Neural crest cell (in vitro differentiated cells): Measurements from ENCODE around the gene KDM4B. TPM values are rescaled to one million over a fixed set of nuclear protein-coding genes. Genes with fewer than 3 reads are reported as not detected.
"Not testable (repeated sequence)": the region's sequence is repeated elsewhere in the genome, so short reads cannot be mapped to it uniquely, and the experiment has no call there.

Source experiments
- DNase-seq: peaks from one replicate; pipeline ENCODE4 v3.0.0; 2021; ENCODE audit warnings: low read depth, mixed read lengths, low spot score
- H3K27ac Mint-ChIP-seq: one replicate; pipeline ENCODE4 v1.8.0; 2021; ENCODE audit warnings: mild to moderate bottlenecking, mixed read lengths; ENCODE audit not compliant: unreplicated experiment
- H3K27me3 Mint-ChIP-seq: 2 replicates; pipeline ENCODE4 v1.8.0; 2021; ENCODE audit warnings: low read depth, mild to moderate bottlenecking, mixed read lengths
- H3K36me3 Mint-ChIP-seq: 2 replicates; pipeline ENCODE4 v1.8.0; 2021; ENCODE audit warnings: low read depth, mild to moderate bottlenecking, mixed read lengths
- H3K4me1 Mint-ChIP-seq: 2 replicates; pipeline ENCODE4 v1.8.0; 2021; ENCODE audit warnings: mixed read lengths
- H3K4me3 Mint-ChIP-seq: one replicate; pipeline ENCODE4 v1.8.0; 2021; ENCODE audit warnings: mild to moderate bottlenecking, mixed read lengths
- H3K9me3 Mint-ChIP-seq: 2 replicates; pipeline ENCODE4 v1.8.0; 2021; ENCODE audit warnings: mixed read lengths
- CTCF ChIP-seq: fragments of 200-600 bp; sonication (generic); conservative IDR thresholded peaks from 2 replicates; pipeline ENCODE4 v1.5.0; 2021; ENCODE audit warnings: antibody characterized with exemption, mild to moderate bottlenecking
- total RNA-seq: library from RNA; stranded (reverse); gene quantifications from 2 replicates; pipeline ENCODE4 v1.2.1, GENCODE V29; 2021

Gene KDM4B
- total RNA-seq, 1 donor from 2014 or later, result 45.4 TPM

- no peak overlapping the region for H3K27ac Mint-ChIP-seq
- H3K36me3 Mint-ChIP-seq, result peaks cover 29% of the 10 kb centered on the region
Measured at GRCh38 chr19:4932711-4933110, 36.2 kb upstream of the KDM4B start.

GRCh38 chr19:4933528-4933927 lies 35.4 kb upstream of the KDM4B start:
- H3K9me3 Mint-ChIP-seq, result no peaks in the 10 kb centered on the region
- H3K27ac Mint-ChIP-seq, result no peak overlapping the region
- H3K36me3 Mint-ChIP-seq, result peaks cover 31% of the 10 kb centered on the region
- H3K4me3 Mint-ChIP-seq, result no peak overlapping the region
- no peak for DNase-seq
- no peaks in the 10 kb centered on the region for H3K4me1 Mint-ChIP-seq
- H3K27me3 Mint-ChIP-seq, result no peaks in the 10 kb centered on the region
- TF ChIP-seq CTCF, result no peak

More at GRCh38 chr19:4932711-4933110, 36.2 kb upstream of the KDM4B start:
- TF ChIP-seq CTCF, result no peak
- Mint-ChIP-seq H3K9me3 (no peaks in the 10 kb centered on the region), H3K4me1 (no peaks in the 10 kb centered on the region), H3K27me3 (no peaks in the 10 kb centered on the region), H3K4me3 (no peak overlapping the region)
- no peak for DNase-seq

- Mint-ChIP-seq H3K27me3 (no peaks in the 10 kb centered on the region), H3K27ac (no peak overlapping the region), H3K4me1 (no peaks in the 10 kb centered on the region), H3K4me3 (no peak overlapping the region), H3K36me3 (peaks cover 34% of the 10 kb centered on the region), H3K9me3 (no peaks in the 10 kb centered on the region)
- no peak for DNase-seq
- TF ChIP-seq CTCF, result no peak
Measured at GRCh38 chr19:4935444-4935843, 33.5 kb upstream of the KDM4B start.

- no peaks in the 10 kb centered on the region for H3K9me3 Mint-ChIP-seq
- H3K27me3 Mint-ChIP-seq, result no peaks in the 10 kb centered on the region
Measured at GRCh38 chr19:4937060-4937459, 31.9 kb upstream of the KDM4B start.

GRCh38 chr19:4938461-4938860 lies 30.5 kb upstream of the KDM4B start:
- H3K27ac Mint-ChIP-seq, result not testable (repeated sequence)

More at GRCh38 chr19:4937060-4937459, 31.9 kb upstream of the KDM4B start:
- H3K4me3 Mint-ChIP-seq, result no peak overlapping the region
- peaks cover 33% of the 10 kb centered on the region for H3K36me3 Mint-ChIP-seq
- no peak overlapping the region for H3K27ac Mint-ChIP-seq
- no peak for TF ChIP-seq CTCF
- no peaks in the 10 kb centered on the region for H3K4me1 Mint-ChIP-seq
- DNase-seq, result no peak

GRCh38 chr19:4939466-4939865 lies 29.4 kb upstream of the KDM4B start:
- H3K27ac Mint-ChIP-seq, result peak overlapping the region; percentile 19
- no peak for TF ChIP-seq CTCF
- H3K9me3 Mint-ChIP-seq, result no peaks in the 10 kb centered on the region
- no peaks in the 10 kb centered on the region for H3K27me3 Mint-ChIP-seq
- H3K36me3 Mint-ChIP-seq, result peaks cover 30% of the 10 kb centered on the region
- no peaks in the 10 kb centered on the region for H3K4me1 Mint-ChIP-seq
- DNase-seq, result no peak
- no peak overlapping the region for H3K4me3 Mint-ChIP-seq

More at GRCh38 chr19:4938461-4938860, 30.5 kb upstream of the KDM4B start:
- H3K36me3 Mint-ChIP-seq, result peaks cover 32% of the 10 kb centered on the region
- H3K9me3 Mint-ChIP-seq, H3K4me1 Mint-ChIP-seq, H3K27me3 Mint-ChIP-seq, H3K4me3 Mint-ChIP-seq, DNase-seq: not testable (repeated sequence)

- H3K36me3 Mint-ChIP-seq, result peaks cover 18% of the 10 kb centered on the region
- H3K9me3 Mint-ChIP-seq, H3K4me3 Mint-ChIP-seq, H3K27me3 Mint-ChIP-seq, H3K27ac Mint-ChIP-seq, DNase-seq, H3K4me1 Mint-ChIP-seq: not testable (repeated sequence)
Measured at GRCh38 chr19:4941638-4942169, 27.2 kb upstream of the KDM4B start.

- peaks cover 26% of the 10 kb centered on the region for H3K36me3 Mint-ChIP-seq
- H3K4me1 Mint-ChIP-seq, H3K27me3 Mint-ChIP-seq, DNase-seq, H3K27ac Mint-ChIP-seq, H3K9me3 Mint-ChIP-seq, H3K4me3 Mint-ChIP-seq: not testable (repeated sequence)
Measured at GRCh38 chr19:4950650-4951049, 18.3 kb upstream of the KDM4B start.
